Left ventricle myocardium inferior (tissue), 1 donor: ENCODE data around the gene GCC2. TPM values are rescaled to one million over a fixed set of nuclear protein-coding genes. Genes with fewer than 3 reads are reported as not detected.
"Not testable (repeated sequence)": the region's sequence is repeated elsewhere in the genome, so short reads cannot be mapped to it uniquely, and the experiment has no call there.

Source experiments
- DNase-seq: peaks from one replicate; pipeline ENCODE4 v3.0.0-alpha.2; 2020
- H3K27ac ChIP-seq: fragments of 200-600 bp; replicated peaks from 2 replicates; pipeline ENCODE4 v1.8.0; 2021
- H3K27me3 ChIP-seq: fragments of 200-600 bp; 2 replicates; pipeline ENCODE4 v1.8.0; 2021; ENCODE audit warnings: low read depth
- H3K36me3 ChIP-seq: fragments of 200-600 bp; 2 replicates; pipeline ENCODE4 v1.8.0; 2021
- H3K4me1 ChIP-seq: fragments of 200-600 bp; 2 replicates; pipeline ENCODE4 v1.8.0; 2021
- H3K4me3 ChIP-seq: fragments of 200-600 bp; 2 replicates; pipeline ENCODE4 v1.8.0; 2021; ENCODE audit warnings: mild to moderate bottlenecking, moderate library complexity
- H3K9me3 ChIP-seq: fragments of 200-600 bp; replicated peaks from 2 replicates; pipeline ENCODE4 v1.8.0; 2021
- CTCF ChIP-seq: fragments of 200-600 bp; IDR thresholded peaks from 2 replicates; pipeline ENCODE4 v1.8.0; 2021; ENCODE audit warnings: antibody characterized with exemption, mild to moderate bottlenecking, borderline replicate concordance
- intact Hi-C: fragments of 100-400 bp; cut with micrococcal nuclease; formaldehyde crosslinking; loops from one replicate; pipeline ENCODE4 v1.11.0; 2022
- total RNA-seq: library from RNA; stranded (reverse); fragmentation: NEBNext Ultra II Directional; extraction: Animal tissue kit (Norgen Biotek cat#: 25700); gene quantifications from one replicate; pipeline ENCODE4 v1.2.1, GENCODE V29; 2021
- donor health status: DM: no; HTN: yes; CAD: no; lungs with severe emphysema.

GCC2 gene
- total RNA-seq, 1 donor from 2014 or later = 24.9 TPM

DNA sequence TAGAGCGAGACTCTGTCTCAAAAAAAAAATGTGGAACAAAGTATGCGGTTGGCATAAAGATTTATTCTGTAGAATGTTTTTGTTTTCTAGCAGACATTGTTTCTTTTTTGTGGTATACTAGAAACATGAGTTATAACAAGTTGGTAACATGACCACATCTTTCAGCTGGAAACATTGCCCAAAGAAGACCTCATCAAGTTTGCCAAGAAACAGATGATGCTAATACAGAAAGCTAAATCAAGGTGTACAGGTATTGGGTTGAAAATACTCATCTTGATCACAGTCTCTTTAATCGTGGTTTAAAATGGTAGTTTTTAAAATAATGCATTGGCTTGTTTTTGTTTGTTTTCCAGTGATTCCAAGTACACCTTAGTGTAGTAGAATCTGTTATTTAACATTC is 1.9 kb downstream of the GCC2 start:
- Histone ChIP-seq H3K4me1 (peaks cover 24% of the 10 kb centered on the region), H3K36me3 (peaks cover 43% of the 10 kb centered on the region), H3K4me3 (no peak overlapping the region), H3K27ac (no peak overlapping the region), H3K27me3 (no peaks in the 10 kb centered on the region), H3K9me3 (no peaks in the 10 kb centered on the region)
- no peak for DNase-seq
- no peak for TF ChIP-seq CTCF
- intact Hi-C loops = no loop called here

DNA sequence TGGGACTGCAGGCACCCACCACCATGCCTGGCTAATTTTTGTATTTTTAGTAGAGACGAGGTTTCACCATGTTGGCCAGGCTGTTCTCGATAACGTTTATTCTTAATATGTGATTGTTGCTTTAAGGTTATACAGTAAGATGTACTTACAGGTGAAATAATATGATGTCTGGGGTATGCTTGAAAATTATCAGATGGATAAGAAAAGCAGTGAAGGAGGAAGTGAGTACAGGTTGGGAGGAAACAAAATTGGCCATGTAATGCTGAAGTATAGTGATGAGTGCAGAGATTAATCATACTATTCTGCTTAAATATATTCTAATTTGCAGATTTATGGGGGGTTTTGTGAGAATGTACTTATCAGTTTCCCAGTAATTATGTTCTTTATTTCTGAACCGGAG is 3.0 kb downstream of the GCC2 start:
- Histone ChIP-seq H3K4me1 (peaks cover 24% of the 10 kb centered on the region), H3K27me3 (no peaks in the 10 kb centered on the region), H3K9me3 (no peaks in the 10 kb centered on the region), H3K27ac (no peak overlapping the region), H3K36me3 (peaks cover 54% of the 10 kb centered on the region), H3K4me3 (no peak overlapping the region)
- intact Hi-C loops = no loop called here
- TF ChIP-seq CTCF = no peak
- DNase-seq = no peak

GRCh38 chr2:108453530-108453929 is 4.5 kb downstream of the GCC2 start:
- Histone ChIP-seq H3K9me3 (peaks cover 15% of the 10 kb centered on the region), H3K36me3 (peaks cover 70% of the 10 kb centered on the region), H3K4me1 (peaks cover 17% of the 10 kb centered on the region)
- DNase-seq, H3K27me3 ChIP-seq, H3K27ac ChIP-seq, intact Hi-C loops, H3K4me3 ChIP-seq: not testable (repeated sequence)

GRCh38 chr2:108454440-108454839 is 5.4 kb downstream of the GCC2 start:
- intact Hi-C loops = no loop called here
- Histone ChIP-seq H3K27ac (no peak overlapping the region), H3K27me3 (no peaks in the 10 kb centered on the region), H3K4me1 (peaks cover 9% of the 10 kb centered on the region), H3K4me3 (no peak overlapping the region), H3K36me3 (peaks cover 75% of the 10 kb centered on the region), H3K9me3 (peaks cover 18% of the 10 kb centered on the region)
- no peak for DNase-seq
- no peak for TF ChIP-seq CTCF

DNA sequence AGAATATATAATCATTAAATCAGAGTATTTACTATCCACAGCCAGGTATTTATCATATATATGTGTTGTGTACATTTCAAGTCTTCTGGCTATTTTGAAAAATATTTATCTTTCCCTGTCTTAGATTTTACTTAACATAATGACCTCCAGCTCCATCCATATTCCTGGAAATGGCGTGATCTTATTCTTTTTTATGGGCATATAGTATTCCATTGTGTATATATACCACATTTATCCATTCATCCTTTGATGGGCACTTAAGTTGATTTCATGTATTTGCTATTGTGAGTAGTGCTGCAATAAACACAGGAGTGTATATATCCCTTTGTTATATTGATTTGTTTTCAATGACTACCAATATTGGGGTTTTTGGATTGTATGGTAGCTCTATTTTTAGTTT is 6.6 kb downstream of the GCC2 start:
- no peaks in the 10 kb centered on the region for H3K27me3 ChIP-seq
- no peak overlapping the region for H3K4me3 ChIP-seq
- no peaks in the 10 kb centered on the region for H3K4me1 ChIP-seq
- no peak for DNase-seq
- no peak overlapping the region for H3K27ac ChIP-seq
- H3K36me3 ChIP-seq = peaks cover 82% of the 10 kb centered on the region
- peaks cover 18% of the 10 kb centered on the region for H3K9me3 ChIP-seq
- intact Hi-C loops = no loop called here
- no peak for TF ChIP-seq CTCF

- H3K9me3 ChIP-seq = peaks cover 25% of the 10 kb centered on the region
- no peak for TF ChIP-seq CTCF
- H3K27ac ChIP-seq = no peak overlapping the region
- H3K4me1 ChIP-seq = no peaks in the 10 kb centered on the region
- H3K27me3 ChIP-seq = no peaks in the 10 kb centered on the region
- DNase-seq = no peak
- no peak overlapping the region for H3K4me3 ChIP-seq
- intact Hi-C loops = no loop called here
- H3K36me3 ChIP-seq = peaks cover 88% of the 10 kb centered on the region
These were observed 9.1 kb downstream of the GCC2 start for GRCh38 chr2:108458082-108458481.
